ENCODE measurements around the gene ZBTB42. TPM values are rescaled to one million over a fixed set of nuclear protein-coding genes. Genes with fewer than 3 reads are reported as not detected.

Gene ZBTB42
- total and polyA plus RNA-seq, 2 of the 13 experiments (the other 11 are each of a cell fraction or from before 2014, with no cell fraction given): 2.8 to 4.2 TPM

- TF ChIP-seq PBX2 (CRISPR knock-in tag; IDR thresholded peaks at IDR 0.05) (no peak), CCDC6 (CRISPR knock-in tag; IDR thresholded peaks at IDR 0.05) (no peak), ZNF124 (CRISPR knock-in tag; IDR thresholded peaks at IDR 0.05) (no peak), SRSF1 (optimal IDR thresholded peaks at IDR 0.05; ENCODE audit: low read depth, low read length) (peak; percentile 39), HNRNPUL1 (IDR thresholded peaks at IDR 0.05; ENCODE audit: low read depth, low read length) (no peak), DNMT3B (CRISPR knock-in tag; conservative IDR thresholded peaks at IDR 0.05) (0 out of 2 replicates have a peak, but pooled peaks have one; percentile 64), MED1 (CRISPR knock-in tag; IDR thresholded peaks at IDR 0.05) (peak; percentile 66), ZNF230 (CRISPR knock-in tag; IDR thresholded peaks at IDR 0.05) (0 out of 2 replicates have a peak, but pooled peaks have one; percentile 85), NR1H2 (CRISPR knock-in tag; IDR thresholded peaks at IDR 0.05; ENCODE audit: borderline replicate concordance, low read depth) (no peak), ZGPAT (CRISPR knock-in tag; IDR thresholded peaks at IDR 0.05) (no peak), NCOA2 (CRISPR knock-in tag; IDR thresholded peaks at IDR 0.05) (peak; percentile 47; the same call in 1 of the 2 replicates), HIVEP1 (CRISPR knock-in tag; IDR thresholded peaks at IDR 0.05) (no peak), CAMTA2 (CRISPR knock-in tag; IDR thresholded peaks at IDR 0.05; ENCODE audit: borderline replicate concordance) (no peak), JARID2 (CRISPR knock-in tag; IDR thresholded peaks at IDR 0.05; ENCODE audit: insufficient replicate concordance) (no peak), STAT6 (CRISPR knock-in tag; IDR thresholded peaks at IDR 0.05; ENCODE audit: borderline replicate concordance) (no peak), ZMAT3 (CRISPR knock-in tag; conservative IDR thresholded peaks at IDR 0.05) (no peak), ATF7 (IDR thresholded peaks at IDR 0.05) (no peak), ATF7 (CRISPR knock-in tag; IDR thresholded peaks at IDR 0.05) (no peak), HDAC6 (IDR thresholded peaks at IDR 0.05; ENCODE audit: low read depth, low read length) (no peak), SMARCC2 (IDR thresholded peaks at IDR 0.05) (no peak), PLRG1 (conservative IDR thresholded peaks at IDR 0.05) (no peak), ZNF703 (CRISPR knock-in tag; IDR thresholded peaks at IDR 0.05; ENCODE audit: borderline replicate concordance) (no peak), NR2F2 (IDR thresholded peaks at IDR 0.05; ENCODE audit: borderline replicate concordance, low read depth) (peak; percentile 43; the same call in 1 of the 2 replicates), TERF1 (CRISPR knock-in tag; IDR thresholded peaks at IDR 0.05) (no peak)
Measured at GRCh38 chr14:104768437-104769323, 32.2 kb upstream of the ZBTB42 start (continued).

Data from HepG2 (cell line).